Mammary epithelial cell (primary cell): Measurements from ENCODE around the gene ZFP42.

Source experiments
- EZH2 ChIP-seq: IDR thresholded peaks from 2 replicates; pipeline ENCODE4 v1.6.1; 2012; ENCODE audit warnings: low read length, inconsistent platforms, borderline replicate concordance
- TF ChIP-seq, protein P1 (sequence below), 2 donors: IDR thresholded peaks in 1 of 2; conservative IDR thresholded peaks in 1 of 2; 2 replicates each; pipeline ENCODE4 v1.5.1; 2011 to 2012; ENCODE audit warnings: inconsistent platforms in 2 of 2, low read length in 2 of 2, mild to moderate bottlenecking in 2 of 2, control low read depth in 1 of 2, low read depth in 1 of 2; ENCODE audit not compliant: insufficient read depth in 1 of 2; ENCODE audit errors: extremely low read depth in 1 of 2

- TF ChIP-seq, protein P1, sequence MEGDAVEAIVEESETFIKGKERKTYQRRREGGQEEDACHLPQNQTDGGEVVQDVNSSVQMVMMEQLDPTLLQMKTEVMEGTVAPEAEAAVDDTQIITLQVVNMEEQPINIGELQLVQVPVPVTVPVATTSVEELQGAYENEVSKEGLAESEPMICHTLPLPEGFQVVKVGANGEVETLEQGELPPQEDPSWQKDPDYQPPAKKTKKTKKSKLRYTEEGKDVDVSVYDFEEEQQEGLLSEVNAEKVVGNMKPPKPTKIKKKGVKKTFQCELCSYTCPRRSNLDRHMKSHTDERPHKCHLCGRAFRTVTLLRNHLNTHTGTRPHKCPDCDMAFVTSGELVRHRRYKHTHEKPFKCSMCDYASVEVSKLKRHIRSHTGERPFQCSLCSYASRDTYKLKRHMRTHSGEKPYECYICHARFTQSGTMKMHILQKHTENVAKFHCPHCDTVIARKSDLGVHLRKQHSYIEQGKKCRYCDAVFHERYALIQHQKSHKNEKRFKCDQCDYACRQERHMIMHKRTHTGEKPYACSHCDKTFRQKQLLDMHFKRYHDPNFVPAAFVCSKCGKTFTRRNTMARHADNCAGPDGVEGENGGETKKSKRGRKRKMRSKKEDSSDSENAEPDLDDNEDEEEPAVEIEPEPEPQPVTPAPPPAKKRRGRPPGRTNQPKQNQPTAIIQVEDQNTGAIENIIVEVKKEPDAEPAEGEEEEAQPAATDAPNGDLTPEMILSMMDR (conservative IDR thresholded peaks at IDR 0.05 in 1 of 2, IDR thresholded peaks at IDR 0.05 in 1 of 2; ENCODE audit: extremely low read depth in 1 of 2, insufficient read depth in 1 of 2, low read depth in 1 of 2, low read length in 2 of 2) = no peak
- TF ChIP-seq EZH2 = no peak
Measured at GRCh38 chr4:187961171-187961570, 34.4 kb upstream of the ZFP42 start.
